ENCODE results near the gene DENND1B.

DNA sequence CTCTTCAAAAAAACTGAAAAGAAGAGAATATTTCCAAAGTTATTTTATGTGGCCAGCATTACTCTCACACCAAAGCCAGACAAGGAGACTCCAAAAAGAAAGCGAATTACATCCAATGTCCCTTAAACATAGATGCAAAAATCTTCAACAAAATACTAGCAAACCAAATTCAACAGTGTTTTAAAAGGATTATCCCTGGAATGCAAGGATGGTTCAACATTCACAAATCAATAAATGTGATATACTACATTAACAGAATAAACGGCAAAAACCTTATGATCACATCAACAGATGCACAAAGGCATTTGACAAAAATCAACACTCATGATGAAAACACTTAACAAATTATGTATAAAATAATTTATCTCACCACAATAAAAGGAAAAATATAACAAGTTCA, 207.8 kb downstream of the DENND1B start:
- no peak for TF ChIP-seq CTCF (IDR thresholded peaks at IDR 0.05)
- TF ChIP-seq EZH2 (IDR thresholded peaks at IDR 0.05; ENCODE audit: borderline replicate concordance, insufficient read depth, low read depth, low read length, poor library complexity, severe bottlenecking), result no peak
